Hepatocyte (in vitro differentiated cells): ENCODE data around the gene CHST10. TPM values are rescaled to one million over a fixed set of nuclear protein-coding genes. Genes with fewer than 3 reads are reported as not detected.

ENCODE experiments used
- DNase-seq: peaks from one replicate; pipeline ENCODE4 v3.0.0-alpha.2; 2016; ENCODE audit warnings: low spot score
- H2AFZ ChIP-seq: fragments of 200-600 bp; sonication (generic); 2 replicates; pipeline ENCODE4 v1.6.0; 2016; ENCODE audit warnings: antibody characterized with exemption, mild to moderate bottlenecking
- H3K27ac ChIP-seq: fragments of 200-600 bp; sonication (generic); 2 replicates; pipeline ENCODE4 v1.5.1; 2016; ENCODE audit warnings: mild to moderate bottlenecking
- H3K27me3 ChIP-seq: fragments of 200-600 bp; sonication (generic); 2 replicates; pipeline ENCODE4 v1.6.1; 2016
- H3K36me3 ChIP-seq: fragments of 200-600 bp; sonication (generic); replicated peaks from 2 replicates; pipeline ENCODE4 v1.5.1; 2016; ENCODE audit warnings: low read depth; ENCODE audit not compliant: insufficient read depth
- H3K4me1 ChIP-seq: fragments of 200-600 bp; sonication (generic); 2 replicates; pipeline ENCODE4 v1.5.1; 2016; ENCODE audit warnings: mild to moderate bottlenecking, moderate library complexity; ENCODE audit not compliant: insufficient read depth
- H3K4me2 ChIP-seq: fragments of 200-600 bp; sonication (generic); 2 replicates; pipeline ENCODE4 v1.6.0; 2016
- H3K4me3 ChIP-seq: fragments of 200-600 bp; sonication (generic); 2 replicates; pipeline ENCODE4 v1.5.1; 2016; ENCODE audit warnings: mild to moderate bottlenecking
- H3K79me2 ChIP-seq: fragments of 200-600 bp; sonication (generic); 2 replicates; pipeline ENCODE4 v1.6.0; 2017; ENCODE audit warnings: mild to moderate bottlenecking
- H3K9me2 ChIP-seq: fragments of 200-600 bp; sonication (generic); replicated peaks from 2 replicates; pipeline ENCODE4 v1.6.0; 2017; ENCODE audit warnings: mild to moderate bottlenecking; ENCODE audit not compliant: insufficient read depth
- H3K9me3 ChIP-seq: fragments of 200-600 bp; sonication (generic); 2 replicates; pipeline ENCODE4 v1.5.1; 2016; ENCODE audit warnings: low read depth, mild to moderate bottlenecking
- H4K20me1 ChIP-seq: fragments of 200-600 bp; sonication (generic); 2 replicates; pipeline ENCODE4 v1.6.0; 2016; ENCODE audit warnings: mild to moderate bottlenecking; ENCODE audit not compliant: insufficient read depth, poor library complexity, severe bottlenecking
- CTCF ChIP-seq: fragments of 200-600 bp; sonication (generic); IDR thresholded peaks from 2 replicates; pipeline ENCODE4 v1.5.1; 2016; ENCODE audit warnings: antibody characterized with exemption, mild to moderate bottlenecking; ENCODE audit not compliant: poor library complexity
- EZH2 ChIP-seq: fragments of 200-600 bp; sonication (generic); IDR thresholded peaks from 2 replicates; pipeline ENCODE4 v1.6.1; 2016; ENCODE audit warnings: antibody characterized with exemption, mild to moderate bottlenecking, borderline replicate concordance
- EZH2phosphoT487 ChIP-seq: fragments of 200-600 bp; sonication (generic); IDR thresholded peaks from one replicate; pipeline ENCODE4 v1.6.1; 2018; ENCODE audit warnings: antibody characterized with exemption, mild to moderate bottlenecking, low read depth, moderate library complexity; ENCODE audit not compliant: unreplicated experiment, severe bottlenecking
- WGBS: methylation state at CpG from one replicate; pipeline ENCODE4 v1.1.6; 2016; ENCODE audit warnings: low lambda C conversion rate; ENCODE audit errors: missing lambda C conversion rate; 5-methylcytosine and 5-hydroxymethylcytosine counted together
- polyA plus RNA-seq: library from polyadenylated mRNA; unstranded; fragments of >200 nt; fragmentation: Nextera tagmentation; extraction: Ambion mirVana; gene quantifications from 2 replicates; pipeline ENCODE4 v1.2.1, GENCODE V29; 2016
- total RNA-seq: library from RNA; depleted of rRNA; stranded (reverse); fragments of >200 nt; gene quantifications from 2 replicates; pipeline ENCODE4 v1.2.3, GENCODE V29; 2014

Gene CHST10
- total and polyA plus RNA-seq, 2 experiments from 2014 or later, result 8.0 to 15.3 TPM

GRCh38 chr2:100451734-100452133 is 34.3 kb upstream of the CHST10 start:
- no peaks in the 10 kb centered on the region for H3K4me1 ChIP-seq
- no peak for DNase-seq
- H3K27ac ChIP-seq, result no peak overlapping the region
- TF ChIP-seq EZH2phosphoT487 (no peak), CTCF (no peak), EZH2 (no peak)
- no peaks in the 10 kb centered on the region for H3K9me3 ChIP-seq
- H3K27me3 ChIP-seq, result no peaks in the 10 kb centered on the region
- no peak overlapping the region for H3K4me2 ChIP-seq
- H3K4me3 ChIP-seq, result no peak overlapping the region
- no peak overlapping the region for H2AFZ ChIP-seq
- H3K79me2 ChIP-seq, result no peaks in the 10 kb centered on the region
- H3K36me3 ChIP-seq, result no peaks in the 10 kb centered on the region
- H3K9me2 ChIP-seq, result no peaks in the 10 kb centered on the region
- H4K20me1 ChIP-seq, result no peaks in the 10 kb centered on the region

- Histone ChIP-seq H3K79me2 (no peaks in the 10 kb centered on the region), H3K4me3 (no peak overlapping the region), H3K27me3 (no peaks in the 10 kb centered on the region), H3K4me2 (no peak overlapping the region), H3K36me3 (no peaks in the 10 kb centered on the region), H3K4me1 (no peaks in the 10 kb centered on the region), H3K27ac (no peak overlapping the region), H3K9me2 (no peaks in the 10 kb centered on the region), H4K20me1 (no peaks in the 10 kb centered on the region), H2AFZ (no peak overlapping the region), H3K9me3 (no peaks in the 10 kb centered on the region)
- 81% methylated on average over 5 of the region's 5 CpGs for WGBS
- TF ChIP-seq EZH2 (no peak), CTCF (no peak), EZH2phosphoT487 (no peak)
- no peak for DNase-seq
These were observed 33.6 kb upstream of the CHST10 start for GRCh38 chr2:100451092-100451491.

- no peak for DNase-seq
- H3K4me1 ChIP-seq, result no peaks in the 10 kb centered on the region
- no peak overlapping the region for H3K27ac ChIP-seq
- H3K27me3 ChIP-seq, result no peaks in the 10 kb centered on the region
- no peak overlapping the region for H3K4me3 ChIP-seq
- no peaks in the 10 kb centered on the region for H3K36me3 ChIP-seq
- no peak overlapping the region for H3K4me2 ChIP-seq
- H3K9me3 ChIP-seq, result no peaks in the 10 kb centered on the region
- H2AFZ ChIP-seq, result no peak overlapping the region
- WGBS, result 83% methylated on average over 2 of the region's 2 CpGs
- no peaks in the 10 kb centered on the region for H4K20me1 ChIP-seq
- no peaks in the 10 kb centered on the region for H3K9me2 ChIP-seq
- no peak for TF ChIP-seq CTCF
- no peak for TF ChIP-seq EZH2phosphoT487
- no peak for TF ChIP-seq EZH2
- no peaks in the 10 kb centered on the region for H3K79me2 ChIP-seq
These were observed 29.2 kb upstream of the CHST10 start for GRCh38 chr2:100446696-100447095.

GRCh38 chr2:100437751-100438150 is 20.3 kb upstream of the CHST10 start:
- Histone ChIP-seq H4K20me1 (no peaks in the 10 kb centered on the region), H3K4me3 (no peak overlapping the region), H3K36me3 (no peaks in the 10 kb centered on the region), H3K4me1 (no peaks in the 10 kb centered on the region), H3K27ac (no peak overlapping the region), H3K79me2 (no peaks in the 10 kb centered on the region), H3K9me3 (no peaks in the 10 kb centered on the region), H2AFZ (no peak overlapping the region), H3K9me2 (no peaks in the 10 kb centered on the region), H3K4me2 (no peak overlapping the region), H3K27me3 (no peaks in the 10 kb centered on the region)
- TF ChIP-seq EZH2phosphoT487 (no peak), CTCF (no peak), EZH2 (no peak)
- WGBS, result 88% methylated on average over 8 of the region's 8 CpGs
- no peak for DNase-seq
